Endothelial cell of umbilical vein (primary cell): ENCODE data around the gene UBE2H. TPM values are rescaled to one million over a fixed set of nuclear protein-coding genes. Genes with fewer than 3 reads are reported as not detected.
A peak's percentile ranks its signal among the peaks of the same experiment; 100 is the strongest.
"Not testable (repeated sequence)": the region's sequence is repeated elsewhere in the genome, so short reads cannot be mapped to it uniquely, and the experiment has no call there.

Experiments
- BruUV-seq: library from RNA; stranded (reverse); fragments of 400-500 nt; replicated peaks from 2 replicates; lab custom pipeline; 2021; lab: Mats Ljungman, UMichigan
- CTCF ChIA-PET: fragments of 300-600, 350-600 bp; sonication (Branson Sonifier 250); formaldehyde crosslinking; loops from one replicate; lab custom pipeline; 2021; ENCODE audit warnings: antibody characterized with exemption, inconsistent platforms; lab: Charles Lee
- POLR2A ChIA-PET: fragments of 300-600, 350-600 bp; sonication (Branson Sonifier 250); formaldehyde crosslinking; loops from one replicate; lab custom pipeline; 2021; ENCODE audit warnings: antibody characterized with exemption, inconsistent platforms; lab: Charles Lee
- DNase-seq: peaks from one replicate; pipeline ENCODE4 v3.0.0-alpha.2; 2011; ENCODE audit warnings: low read depth, low spot score
- FAIRE-seq: peaks from 2 replicates; lab custom pipeline; 2011; peaks lifted over from hg19 to GRCh38; lab: Jason Lieb, UNC
- H2AFZ ChIP-seq: 2 replicates; pipeline ENCODE4 v1.6.0; 2012; ENCODE audit warnings: low read depth, low read length, control low read depth, inconsistent platforms
- H3K27ac ChIP-seq: 2 replicates; pipeline ENCODE4 v1.5.1; 2011; ENCODE audit warnings: low read depth, mild to moderate bottlenecking, control low read depth, low read length, moderate library complexity; ENCODE audit not compliant: insufficient read depth
- H3K27me3 ChIP-seq, 2 experiments: 2 replicates each; pipeline versions ENCODE4 v1.6.0 to v1.6.1; 2011; ENCODE audit warnings: low read length in 2 of 2, mixed read lengths in 1 of 2; ENCODE audit not compliant: control insufficient read depth in 2 of 2, insufficient read depth in 2 of 2
- H3K36me3 ChIP-seq, 2 experiments: 2 replicates in 1 of 2; 3 replicates in 1 of 2; pipeline ENCODE4 v1.5.1; 2011; ENCODE audit warnings: low read length in 2 of 2, mild to moderate bottlenecking in 1 of 2, moderate library complexity in 1 of 2; ENCODE audit not compliant: control insufficient read depth in 2 of 2, insufficient read depth in 2 of 2; ENCODE audit errors: extremely low read depth in 1 of 2
- H3K4me1 ChIP-seq: 3 replicates; pipeline ENCODE4 v1.5.1; 2011; ENCODE audit warnings: mild to moderate bottlenecking, low read length; ENCODE audit not compliant: control insufficient read depth, insufficient read depth; ENCODE audit errors: extremely low read depth
- H3K4me2 ChIP-seq: 2 replicates; pipeline ENCODE4 v1.6.1; 2011; ENCODE audit warnings: low read length, control low read depth, mixed read lengths; ENCODE audit not compliant: insufficient read depth
- H3K4me3 ChIP-seq, 3 experiments: fragments of 200-600 bp in 1 of 3; sonication (generic), shearing (Covaris generic) in 1 of 3; replicated peaks in 1 of 3; 2 replicates each; pipeline ENCODE4 v1.5.1; 2011 to 2016; ENCODE audit warnings: control low read depth in 3 of 3, low read length in 3 of 3, mild to moderate bottlenecking in 2 of 3, inconsistent platforms in 1 of 3, low read depth in 1 of 3, moderate library complexity in 1 of 3; ENCODE audit not compliant: insufficient read depth in 1 of 3
- H3K79me2 ChIP-seq: 2 replicates; pipeline ENCODE4 v1.6.0; 2012; ENCODE audit warnings: low read length, inconsistent platforms; ENCODE audit not compliant: control insufficient read depth, insufficient read depth
- H3K9ac ChIP-seq: replicated peaks from 2 replicates; pipeline ENCODE3; 2011; ENCODE audit warnings: low read length, control low read depth; ENCODE audit not compliant: insufficient read depth; ENCODE audit errors: extremely low read depth
- H3K9me1 ChIP-seq: replicated peaks from 3 replicates; pipeline ENCODE4 v1.6.0; 2011; ENCODE audit warnings: mild to moderate bottlenecking, low read length; ENCODE audit not compliant: control insufficient read depth, insufficient read depth; ENCODE audit errors: extremely low read depth
- H3K9me3 ChIP-seq: replicated peaks from 2 replicates; pipeline ENCODE4 v1.5.1; 2012; ENCODE audit warnings: low read length, inconsistent platforms; ENCODE audit not compliant: control insufficient read depth, insufficient read depth
- H4K20me1 ChIP-seq: replicated peaks from 2 replicates; pipeline ENCODE3; 2011; ENCODE audit warnings: mild to moderate bottlenecking, low read length; ENCODE audit not compliant: control insufficient read depth, insufficient read depth; ENCODE audit errors: extremely low read depth
- EZH2 ChIP-seq: IDR thresholded peaks from 2 replicates; pipeline ENCODE4 v1.6.1; 2012; ENCODE audit warnings: borderline replicate concordance, low read depth, mild to moderate bottlenecking, moderate library complexity, low read length, inconsistent platforms; ENCODE audit not compliant: severe bottlenecking
- FOS ChIP-seq: IDR thresholded peaks from 2 replicates; pipeline ENCODE4 v1.6.1; 2011; ENCODE audit warnings: mild to moderate bottlenecking, low read length, moderate library complexity, borderline replicate concordance; ENCODE audit not compliant: insufficient read depth
- GATA2 ChIP-seq: IDR thresholded peaks from 2 replicates; pipeline ENCODE4 v1.7.0; 2011; ENCODE audit warnings: low read depth, mild to moderate bottlenecking, moderate library complexity, mixed read lengths, low read length; ENCODE audit not compliant: insufficient read length, insufficient read depth
- JUN ChIP-seq: IDR thresholded peaks from 2 replicates; pipeline ENCODE4 v1.6.1; 2011; ENCODE audit warnings: borderline replicate concordance, low read depth; ENCODE audit not compliant: insufficient read length, insufficient read depth
- MAX ChIP-seq: IDR thresholded peaks from 2 replicates; pipeline ENCODE4 v1.6.1; 2011; ENCODE audit not compliant: insufficient read depth, insufficient read length
- MYC ChIP-seq: IDR thresholded peaks from one replicate; pipeline ENCODE4 v1.6.1; 2011; ENCODE audit warnings: mild to moderate bottlenecking, low read depth, low read length
- POLR2A ChIP-seq: IDR thresholded peaks from 2 replicates; pipeline ENCODE4 v1.6.1; 2012; ENCODE audit warnings: low read depth, mild to moderate bottlenecking, control low read depth, low read length
- POLR2AphosphoS5 ChIP-seq: IDR thresholded peaks from 2 replicates; pipeline ENCODE4 v1.6.1; 2012; ENCODE audit warnings: low read depth, mild to moderate bottlenecking, control low read depth, low read length, moderate library complexity; ENCODE audit not compliant: insufficient read depth
- dilution Hi-C: fragments of 300-500 bp; cut with MboI; formaldehyde crosslinking; loops from one replicate; pipeline ENCODE4 v1.15.0; 2019; ENCODE audit warnings: low sequenced_read_pairs; ENCODE audit not compliant: extremely low pct_ligation_motif_present
- intact Hi-C: fragments of 100-400 bp; cut with micrococcal nuclease; formaldehyde crosslinking; loops from one replicate; pipeline ENCODE4 v1.10.0; 2022
- polyA plus RNA-seq, 4 experiments: library from polyadenylated mRNA; depleted of rRNA in 3 of 4; stranded (reverse) in 3 of 4; unstranded in 1 of 4; fragments of >200 nt; gene quantifications; 2 replicates each; pipeline versions ENCODE4 v1.2.1 to v1.2.3, GENCODE V29; 2011 to 2012; ENCODE audit warnings: missing spikeins in 1 of 4
- total RNA-seq: library from RNA; stranded (reverse); gene quantifications from 2 replicates; pipeline ENCODE4 v1.2.3, GENCODE V29; 2021
- TF ChIP-seq, protein P1 (sequence below), 2 donors: IDR thresholded peaks; 1 replicate in 1 of 2; 2 replicates in 1 of 2; pipeline ENCODE4 v1.5.1; 2011; ENCODE audit warnings: low read length in 2 of 2, mild to moderate bottlenecking in 2 of 2, moderate library complexity in 2 of 2, control low read depth in 1 of 2, inconsistent platforms in 1 of 2, low read depth in 1 of 2; ENCODE audit not compliant: insufficient read depth in 1 of 2; ENCODE audit errors: extremely low read depth in 1 of 2

UBE2H gene
- total and polyA plus RNA-seq, 2 donors (not counting 3 experiments of a cell fraction or from before 2014, with no cell fraction given), result 51.7 to 90.1 TPM

DNA sequence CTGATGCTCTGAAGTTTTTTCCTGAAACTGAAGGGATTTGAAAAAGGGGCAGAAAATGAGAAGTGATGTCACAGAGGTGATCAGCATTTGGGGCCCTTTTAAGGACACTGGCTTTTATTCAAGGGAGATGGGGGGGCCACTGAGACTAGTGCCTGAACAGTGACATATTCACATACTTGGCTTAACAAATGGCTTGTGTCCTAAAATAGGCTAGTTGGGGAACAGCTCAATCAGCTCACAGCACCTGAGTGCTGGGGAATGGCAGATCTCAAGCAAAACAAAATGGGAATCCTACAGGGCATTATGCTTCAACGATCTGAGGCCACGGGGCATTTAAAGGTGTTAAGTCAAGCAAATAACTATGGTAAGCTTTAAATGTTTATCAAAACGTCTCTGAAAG lies 90.1 kb downstream of the UBE2H start:
- Histone ChIP-seq H3K9ac (no peak overlapping the region), H3K9me1 (no peaks in the 10 kb centered on the region), H3K4me3 (no peak overlapping the region), H2AFZ (no peak overlapping the region), H3K79me2 (peaks cover 40% of the 10 kb centered on the region), H3K36me3 (no peaks in the 10 kb centered on the region), H3K27me3 (no peaks in the 10 kb centered on the region), H3K27ac (no peak overlapping the region), H4K20me1 (peaks cover 15% of the 10 kb centered on the region), H3K4me1 (no peaks in the 10 kb centered on the region), H3K4me2 (no peak overlapping the region), H3K9me3 (no peaks in the 10 kb centered on the region)
- DNase-seq, result no peak
- intact Hi-C loops, result no loop called here
- BruUV-seq, result no TSS peak
- no peak for FAIRE-seq
- CTCF ChIA-PET, result interaction anchor here (1.0 kb wide), 1 partner anchor 35 kb away, joined by 3 read pairs; no protein-coding TSS in a partner anchor
- TF ChIP-seq, protein P1, sequence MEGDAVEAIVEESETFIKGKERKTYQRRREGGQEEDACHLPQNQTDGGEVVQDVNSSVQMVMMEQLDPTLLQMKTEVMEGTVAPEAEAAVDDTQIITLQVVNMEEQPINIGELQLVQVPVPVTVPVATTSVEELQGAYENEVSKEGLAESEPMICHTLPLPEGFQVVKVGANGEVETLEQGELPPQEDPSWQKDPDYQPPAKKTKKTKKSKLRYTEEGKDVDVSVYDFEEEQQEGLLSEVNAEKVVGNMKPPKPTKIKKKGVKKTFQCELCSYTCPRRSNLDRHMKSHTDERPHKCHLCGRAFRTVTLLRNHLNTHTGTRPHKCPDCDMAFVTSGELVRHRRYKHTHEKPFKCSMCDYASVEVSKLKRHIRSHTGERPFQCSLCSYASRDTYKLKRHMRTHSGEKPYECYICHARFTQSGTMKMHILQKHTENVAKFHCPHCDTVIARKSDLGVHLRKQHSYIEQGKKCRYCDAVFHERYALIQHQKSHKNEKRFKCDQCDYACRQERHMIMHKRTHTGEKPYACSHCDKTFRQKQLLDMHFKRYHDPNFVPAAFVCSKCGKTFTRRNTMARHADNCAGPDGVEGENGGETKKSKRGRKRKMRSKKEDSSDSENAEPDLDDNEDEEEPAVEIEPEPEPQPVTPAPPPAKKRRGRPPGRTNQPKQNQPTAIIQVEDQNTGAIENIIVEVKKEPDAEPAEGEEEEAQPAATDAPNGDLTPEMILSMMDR (IDR thresholded peaks at IDR 0.05; ENCODE audit: extremely low read depth in 1 of 2, insufficient read depth in 1 of 2, low read depth in 1 of 2, low read length in 2 of 2), result no peak
- no peak for TF ChIP-seq POLR2AphosphoS5
- no peak for TF ChIP-seq MAX
- no peak for TF ChIP-seq GATA2
- TF ChIP-seq MYC, result no peak
- TF ChIP-seq POLR2A, result no peak
- TF ChIP-seq JUN, result no peak
- TF ChIP-seq FOS, result no peak
- TF ChIP-seq EZH2, result no peak
- POLR2A ChIA-PET, result no interaction called here
- dilution Hi-C loops, result no loop called here

DNA sequence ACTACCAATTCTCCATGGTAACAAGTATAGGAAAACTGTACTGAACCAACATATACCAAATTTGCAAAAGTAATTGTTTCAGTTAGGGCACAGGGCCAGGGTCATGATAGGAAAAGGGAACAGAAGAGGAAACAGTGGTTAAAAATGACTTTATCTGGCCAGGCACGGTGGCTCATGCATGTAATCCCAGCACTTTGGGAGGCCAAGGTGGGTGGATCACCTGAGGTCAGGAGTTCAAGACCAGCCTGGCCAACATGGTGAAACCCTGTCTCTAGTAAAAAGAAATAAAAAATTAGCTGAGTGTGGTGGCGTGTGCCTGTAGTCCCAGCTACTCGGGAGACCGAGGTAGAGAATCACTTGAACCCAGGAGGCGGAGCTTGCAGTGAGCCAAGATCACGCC lies 92.0 kb downstream of the UBE2H start:
- H3K36me3 ChIP-seq, BruUV-seq, H3K9ac ChIP-seq, H3K4me1 ChIP-seq, H3K4me3 ChIP-seq, intact Hi-C loops, H3K9me1 ChIP-seq, H3K4me2 ChIP-seq, POLR2A ChIA-PET, H2AFZ ChIP-seq, H3K27ac ChIP-seq, H3K9me3 ChIP-seq, FAIRE-seq, dilution Hi-C loops, H3K27me3 ChIP-seq: not testable (repeated sequence)
- peaks cover 38% of the 10 kb centered on the region for H3K79me2 ChIP-seq
- H4K20me1 ChIP-seq, result peaks cover 15% of the 10 kb centered on the region
- peak; percentile 53 for DNase-seq
- CTCF ChIA-PET, result interaction anchor here (0.9 to 1.0 kb wide), 2 partner anchors 10 to 427 kb away, joined by 3 read pairs; no protein-coding TSS in a partner anchor
